ENCODE data around the gene WNT3A.
A peak's percentile ranks its signal among the peaks of the same experiment; 100 is the strongest.

Gene WNT3A

DNA sequence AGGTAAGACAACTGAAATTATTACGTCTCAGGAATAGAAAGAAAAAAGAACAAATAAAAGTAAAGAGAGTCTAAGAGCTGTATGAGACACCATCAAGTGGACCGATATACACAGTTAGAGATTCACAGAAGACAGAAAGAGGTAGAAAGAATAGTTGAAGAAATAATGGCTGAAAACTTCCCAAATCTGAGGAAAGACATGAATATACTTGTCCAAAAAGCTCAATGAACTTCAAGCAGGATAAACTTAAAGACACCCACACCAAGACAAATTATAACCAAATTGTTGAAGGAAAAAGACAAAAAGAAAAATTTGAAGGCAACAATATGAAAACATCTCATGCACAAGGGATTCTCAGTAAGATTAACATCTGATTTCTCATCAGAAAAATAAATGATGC lies 19.6 kb upstream of the WNT3A start:
- no peak for TF ChIP-seq JUND (IDR thresholded peaks at IDR 0.05; ENCODE audit: low read depth)
- DNase-seq (ENCODE audit: low read depth in 1 of 2, low spot score in 1 of 2), result no peak
- in situ Hi-C loops (cut with HindIII; ENCODE audit: low pct_unique_long_range_greater_than_20kb, low sequenced_read_pairs), result no loop called here

DNA sequence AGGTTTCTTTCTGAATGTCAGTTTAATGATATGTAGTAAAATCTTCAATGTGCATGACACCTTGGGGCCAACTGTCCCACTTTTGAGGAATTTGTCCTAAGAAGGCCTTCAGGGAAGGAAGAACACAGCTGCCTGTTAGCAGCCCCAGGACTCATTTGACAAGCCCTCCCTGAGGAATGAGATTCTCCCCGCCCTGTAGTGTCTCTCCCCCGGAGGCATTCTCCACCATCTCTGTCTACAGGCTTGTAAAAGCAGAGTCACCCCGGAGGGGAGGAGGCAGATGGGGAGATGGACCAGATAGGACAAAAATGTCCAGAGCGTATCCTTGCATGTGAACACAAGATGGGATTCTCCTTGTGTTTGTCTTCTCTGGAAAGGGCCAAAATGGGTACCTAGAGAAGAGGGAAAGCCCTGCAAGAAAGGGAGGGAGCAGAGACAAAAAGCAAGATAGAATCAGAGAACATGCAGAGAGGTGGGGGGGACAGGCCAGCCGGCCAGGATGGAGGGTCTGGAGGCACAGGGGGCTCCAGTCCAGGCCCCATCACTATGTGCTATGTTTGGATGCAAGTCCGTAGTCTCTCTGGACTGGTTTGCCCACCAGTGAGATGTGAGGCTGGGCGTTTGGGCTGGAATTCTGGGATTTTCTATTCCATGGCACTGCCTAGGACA lies 12.0 kb upstream of the WNT3A start:
- in situ Hi-C loops (cut with HindIII; ENCODE audit: low pct_unique_long_range_greater_than_20kb, low sequenced_read_pairs), result no loop called here
- TF ChIP-seq JUND (IDR thresholded peaks at IDR 0.05; ENCODE audit: low read depth), result no peak

DNA sequence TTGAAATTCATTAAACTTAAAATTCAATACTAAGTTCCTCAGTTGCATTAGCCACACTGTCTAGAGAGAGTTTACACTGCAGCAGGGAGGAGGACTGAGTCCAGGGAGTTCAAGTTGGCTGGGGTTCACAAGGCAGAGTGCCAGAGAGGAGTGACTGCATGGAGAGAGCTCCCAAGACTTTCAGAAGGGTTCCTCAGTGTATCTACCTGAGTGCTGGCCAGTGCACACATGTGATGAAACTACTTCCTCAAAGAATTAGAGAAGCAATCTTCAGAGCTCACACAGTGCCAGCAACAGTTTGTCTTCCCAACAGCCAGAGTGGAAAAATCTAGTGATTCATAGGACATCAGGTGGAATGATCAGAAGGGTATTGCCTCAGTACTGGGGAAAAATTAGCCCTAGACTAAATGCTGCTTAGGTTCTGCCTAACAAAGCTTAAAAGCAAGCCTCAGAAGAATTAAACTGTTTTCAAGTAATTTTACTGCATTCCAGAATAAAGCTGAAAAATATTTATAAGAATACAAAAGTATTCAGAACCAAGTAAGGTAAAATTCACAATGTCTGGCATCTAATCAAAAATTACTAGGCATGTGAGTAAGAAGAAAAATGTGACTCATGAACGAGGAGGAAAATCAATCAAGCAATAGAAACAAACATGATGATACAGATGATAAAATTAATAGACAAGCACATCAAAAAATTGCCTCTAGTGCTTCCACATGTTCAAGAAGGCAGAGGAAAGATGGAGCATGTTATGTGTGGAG lies 10.4 kb upstream of the WNT3A start:
- DNase-seq (ENCODE audit: low read depth in 1 of 2, low spot score in 1 of 2), result peak in 1 of 2 experiments; percentile 45
- no peak for TF ChIP-seq JUND (IDR thresholded peaks at IDR 0.05; ENCODE audit: low read depth)
- in situ Hi-C loops (cut with HindIII; ENCODE audit: low pct_unique_long_range_greater_than_20kb, low sequenced_read_pairs), result no loop called here

More for the DNA sequence above, 12.0 kb upstream of the WNT3A start:
- no peak for DNase-seq (ENCODE audit: low read depth in 1 of 2, low spot score in 1 of 2)

DNA sequence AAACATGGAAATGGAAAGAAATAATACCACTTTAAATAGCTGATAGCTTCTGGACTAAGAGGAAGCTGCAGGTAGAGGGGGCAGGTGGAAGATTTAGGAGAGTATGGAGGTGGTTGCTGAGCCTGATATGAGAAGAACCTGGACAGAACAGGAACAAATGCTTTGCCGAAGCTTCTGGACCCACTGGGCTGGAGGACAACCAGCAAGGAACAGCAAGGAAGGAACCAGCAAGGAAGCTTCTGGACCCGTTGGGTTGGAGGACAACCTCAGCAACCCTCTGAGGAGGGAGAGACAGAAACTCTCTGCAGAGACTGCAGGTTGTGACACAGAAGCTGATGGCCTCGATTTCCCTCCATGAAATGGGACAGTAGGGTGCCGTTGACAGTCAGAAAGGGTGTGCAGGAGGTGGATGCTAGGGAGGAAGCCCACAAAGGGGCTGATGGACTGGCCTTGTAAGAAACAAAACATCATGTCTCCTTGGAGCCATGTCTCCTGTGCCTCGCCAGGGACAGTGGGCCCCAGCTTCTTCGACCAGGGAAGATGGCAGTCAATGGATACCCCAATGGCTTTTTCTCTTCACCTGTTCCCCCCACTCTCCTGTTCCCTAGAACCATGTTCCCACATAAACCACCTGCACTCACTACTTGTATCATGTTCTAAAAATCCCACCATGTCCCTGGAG lies 8.3 kb upstream of the WNT3A start:
- in situ Hi-C loops (cut with HindIII; ENCODE audit: low pct_unique_long_range_greater_than_20kb, low sequenced_read_pairs), result no loop called here
- DNase-seq (ENCODE audit: low read depth in 1 of 2, low spot score in 1 of 2), result no peak
- TF ChIP-seq JUND (IDR thresholded peaks at IDR 0.05; ENCODE audit: low read depth), result no peak

DNA sequence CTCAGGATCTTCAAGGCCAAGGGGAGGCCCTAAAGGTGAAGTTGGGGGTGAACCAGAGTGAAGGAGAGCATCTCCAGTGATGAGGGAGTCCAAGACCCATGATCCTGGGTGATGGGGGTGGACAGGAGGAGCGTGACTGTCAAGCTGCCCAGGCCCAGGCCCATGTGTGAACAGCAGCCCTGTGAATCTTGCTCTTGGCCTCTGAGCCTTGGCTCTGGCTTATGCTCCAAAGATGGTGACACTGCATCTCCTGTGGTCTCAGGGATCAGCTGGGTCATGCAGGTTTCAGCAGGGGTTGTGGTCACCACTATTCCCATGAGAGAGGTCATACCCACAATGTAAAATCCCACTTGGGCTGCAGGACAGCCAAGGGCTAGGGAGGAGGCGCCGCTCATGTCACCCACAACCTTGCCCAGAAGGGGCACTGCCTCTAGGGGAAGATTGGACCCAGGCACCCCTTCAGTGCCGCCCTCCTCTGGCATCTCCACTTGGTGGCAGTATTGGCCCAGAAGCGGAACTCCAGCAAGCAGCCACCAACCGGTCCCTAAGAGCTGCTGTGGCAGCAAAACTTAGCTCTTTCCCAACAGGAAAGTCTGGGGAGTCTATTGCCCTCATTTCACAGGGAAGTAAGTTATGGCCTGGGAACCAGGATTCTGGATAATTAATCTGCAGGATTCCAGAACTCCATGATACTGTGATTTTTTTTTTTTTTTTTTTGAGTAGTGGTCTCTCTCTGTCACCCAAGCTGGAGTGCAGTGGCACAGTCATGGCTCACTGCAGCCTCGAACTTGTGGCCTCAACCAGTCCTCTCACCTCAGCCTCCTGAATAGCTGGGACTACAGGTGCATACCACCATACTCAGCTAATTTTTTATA lies 7.5 kb upstream of the WNT3A start:
- in situ Hi-C loops (cut with HindIII; ENCODE audit: low pct_unique_long_range_greater_than_20kb, low sequenced_read_pairs), result no loop called here
- peak; percentile 92 to 97 for DNase-seq (ENCODE audit: low read depth in 1 of 2, low spot score in 1 of 2)
- no peak for TF ChIP-seq JUND (IDR thresholded peaks at IDR 0.05; ENCODE audit: low read depth)

DNA sequence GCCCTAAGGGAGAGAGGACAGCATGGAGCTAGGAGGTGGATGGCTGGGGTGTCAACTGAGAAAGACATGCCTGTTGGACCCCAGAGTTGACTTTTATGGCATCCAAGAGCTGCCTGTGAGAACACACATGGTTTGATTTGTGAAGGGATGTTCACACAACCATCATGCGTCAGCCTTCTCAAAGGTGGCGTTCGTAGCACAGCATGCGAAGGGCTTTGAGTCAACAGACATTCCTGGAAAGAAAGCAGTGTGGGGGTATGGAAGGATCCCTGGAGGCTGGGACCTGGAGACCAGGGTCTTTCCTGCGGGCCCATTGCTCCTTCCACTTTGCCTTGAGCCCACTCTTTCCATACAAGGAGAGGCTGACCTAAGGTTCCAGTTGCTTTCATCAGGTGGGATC lies 6.4 kb upstream of the WNT3A start:
- no peak for DNase-seq (ENCODE audit: low read depth in 1 of 2, low spot score in 1 of 2)
- TF ChIP-seq JUND (IDR thresholded peaks at IDR 0.05; ENCODE audit: low read depth), result no peak
- in situ Hi-C loops (cut with HindIII; ENCODE audit: low pct_unique_long_range_greater_than_20kb, low sequenced_read_pairs), result no loop called here

DNA sequence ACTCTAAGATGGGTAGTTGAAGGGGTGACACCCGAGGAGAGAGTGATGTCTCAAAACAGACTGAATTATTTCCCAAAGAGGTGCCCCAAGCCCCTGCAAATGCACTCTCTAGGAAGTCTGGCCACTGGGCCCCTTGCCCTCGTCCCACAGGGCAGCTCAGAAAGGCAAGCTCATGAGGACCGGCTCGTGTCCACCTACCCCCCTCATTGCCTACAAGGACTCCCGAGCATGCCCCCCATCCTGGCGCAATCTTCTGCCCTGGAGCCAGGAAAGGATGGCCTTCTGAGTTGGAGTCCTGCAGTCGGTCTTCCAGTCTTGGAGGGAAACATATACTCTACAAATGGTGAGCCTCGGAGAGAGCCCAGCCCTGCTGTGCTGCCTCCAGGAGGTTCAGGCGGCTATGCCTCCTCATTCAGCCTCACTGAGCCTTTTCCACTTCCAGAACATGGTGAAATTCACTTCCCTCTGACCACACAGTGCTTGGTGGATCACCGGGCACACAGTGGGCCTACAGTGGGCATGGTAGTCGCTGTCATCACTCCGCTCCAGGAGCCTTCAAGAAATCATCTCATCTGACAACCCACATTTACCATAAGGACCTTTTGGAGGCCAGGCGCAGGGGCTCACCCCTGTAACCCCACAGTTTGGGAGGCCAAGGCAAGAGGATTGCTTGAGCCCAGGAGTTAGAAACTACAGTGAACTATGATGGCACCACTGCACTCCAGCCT lies 5.8 kb upstream of the WNT3A start:
- DNase-seq (ENCODE audit: low read depth in 1 of 2, low spot score in 1 of 2), result no peak
- no peak for TF ChIP-seq JUND (IDR thresholded peaks at IDR 0.05; ENCODE audit: low read depth)
- in situ Hi-C loops (cut with HindIII; ENCODE audit: low pct_unique_long_range_greater_than_20kb, low sequenced_read_pairs), result no loop called here

DNA sequence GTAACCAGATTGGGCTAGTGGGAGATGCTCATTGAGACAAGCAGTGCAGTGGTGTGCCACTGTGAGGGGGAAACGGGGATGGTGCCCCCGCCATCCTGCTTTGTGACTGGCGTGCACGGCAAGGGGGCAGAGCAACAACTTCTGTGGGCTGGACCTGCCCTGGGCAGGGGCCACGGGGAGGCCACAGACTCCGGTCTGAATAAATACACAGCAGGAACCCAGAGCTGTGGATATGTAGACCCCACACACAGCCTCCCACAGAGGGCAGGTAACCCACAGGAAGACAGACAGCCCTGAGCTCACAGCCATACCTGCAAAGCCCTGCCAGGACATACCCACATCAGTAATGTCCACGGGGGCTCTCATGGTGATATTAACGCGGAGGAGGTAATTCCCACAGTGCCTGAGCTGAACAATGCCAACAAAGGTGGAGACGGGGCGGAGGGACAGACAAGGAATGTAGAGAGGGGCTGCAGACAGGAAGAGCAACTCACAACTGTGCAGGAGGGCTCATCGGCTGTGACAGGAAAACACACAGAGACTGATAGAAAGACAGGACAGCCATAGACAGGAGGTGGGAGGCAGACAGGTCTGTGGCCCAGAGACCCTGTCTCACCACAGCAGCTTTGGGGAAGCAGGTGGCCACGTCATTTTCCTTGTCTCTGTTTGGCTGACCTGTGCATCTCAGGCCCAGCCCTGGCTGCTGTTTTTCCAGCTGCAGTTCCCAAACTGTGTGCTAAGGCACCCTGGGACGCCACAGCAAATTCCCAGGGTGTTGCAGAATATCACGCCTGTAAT lies 4.9 kb upstream of the WNT3A start:
- no peak for TF ChIP-seq JUND (IDR thresholded peaks at IDR 0.05; ENCODE audit: low read depth)
- in situ Hi-C loops (cut with HindIII; ENCODE audit: low pct_unique_long_range_greater_than_20kb, low sequenced_read_pairs), result no loop called here
- DNase-seq (ENCODE audit: low read depth in 1 of 2, low spot score in 1 of 2), result no peak

DNA sequence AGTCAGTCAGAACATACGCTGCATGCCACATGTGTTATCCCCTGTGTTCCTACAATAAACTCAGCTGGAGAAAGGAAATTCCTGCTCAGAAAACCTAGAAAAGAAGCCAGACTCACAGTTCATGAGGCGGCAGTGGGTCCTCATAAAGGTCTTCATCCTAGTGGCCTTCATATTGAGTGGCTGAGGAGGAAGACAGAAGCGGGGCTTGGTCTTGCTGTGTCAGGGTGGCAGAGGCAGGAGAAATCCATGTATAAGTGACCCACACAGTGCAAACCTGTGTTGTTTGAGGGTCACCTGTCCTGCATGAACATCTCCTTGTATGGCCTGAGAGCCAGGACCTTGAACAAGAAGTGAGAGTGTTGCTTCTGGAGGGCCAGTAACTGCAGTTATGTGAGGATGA lies 4.0 kb upstream of the WNT3A start:
- no peak for DNase-seq (ENCODE audit: low read depth in 1 of 2, low spot score in 1 of 2)
- in situ Hi-C loops (cut with HindIII; ENCODE audit: low pct_unique_long_range_greater_than_20kb, low sequenced_read_pairs), result no loop called here
- TF ChIP-seq JUND (IDR thresholded peaks at IDR 0.05; ENCODE audit: low read depth), result no peak

DNA sequence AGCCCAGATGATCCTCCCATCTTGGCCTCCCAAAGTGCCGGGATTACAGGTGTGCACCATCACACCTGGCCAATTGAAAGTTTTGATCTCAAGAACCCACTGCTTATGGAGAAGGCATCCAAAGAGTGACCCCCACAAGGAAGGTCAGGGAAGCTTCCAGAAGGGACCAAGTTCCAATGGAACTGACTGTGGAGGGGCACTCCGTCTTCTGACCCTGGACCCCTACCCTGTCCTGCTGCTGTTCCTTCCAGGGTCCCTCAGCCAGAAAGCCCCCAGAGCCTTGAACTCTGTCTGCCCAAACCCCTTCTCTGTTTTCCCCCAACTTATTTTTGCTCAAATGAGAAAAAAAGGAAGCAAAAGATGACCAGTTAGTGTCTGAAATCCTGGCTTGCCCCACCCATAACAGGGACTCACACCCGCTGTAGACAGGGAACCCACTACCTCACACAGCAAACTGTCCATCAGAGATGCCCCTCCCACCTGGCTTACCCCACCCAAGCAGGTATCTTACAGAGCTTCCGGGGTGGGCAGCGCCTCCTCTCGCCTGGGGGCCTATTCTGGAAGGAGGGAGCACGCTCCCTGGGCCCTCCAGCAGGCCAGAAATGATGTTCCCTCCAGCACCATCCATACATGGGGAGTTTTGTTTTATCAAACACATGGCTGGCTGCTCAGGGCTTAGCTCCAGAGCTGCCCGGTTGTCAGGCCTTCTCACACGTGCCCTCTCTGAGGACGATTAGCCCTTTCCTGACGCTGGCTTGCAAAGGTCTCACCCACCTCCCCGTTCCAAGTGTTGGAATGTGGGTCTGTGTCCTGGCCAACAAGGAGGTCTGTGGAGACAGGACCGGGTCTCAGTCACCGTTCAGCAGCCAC lies 3.1 kb upstream of the WNT3A start:
- in situ Hi-C loops (cut with HindIII; ENCODE audit: low pct_unique_long_range_greater_than_20kb, low sequenced_read_pairs), result no loop called here
- no peak for TF ChIP-seq JUND (IDR thresholded peaks at IDR 0.05; ENCODE audit: low read depth)
- no peak for DNase-seq (ENCODE audit: low read depth in 1 of 2, low spot score in 1 of 2)
